Measurements from ENCODE around the gene ICAM3.
A peak's percentile ranks its signal among the peaks of the same experiment; 100 is the strongest.
"Not testable (repeated sequence)": the region's sequence is repeated elsewhere in the genome, so short reads cannot be mapped to it uniquely, and the experiment has no call there.

Gene ICAM3, protein sequence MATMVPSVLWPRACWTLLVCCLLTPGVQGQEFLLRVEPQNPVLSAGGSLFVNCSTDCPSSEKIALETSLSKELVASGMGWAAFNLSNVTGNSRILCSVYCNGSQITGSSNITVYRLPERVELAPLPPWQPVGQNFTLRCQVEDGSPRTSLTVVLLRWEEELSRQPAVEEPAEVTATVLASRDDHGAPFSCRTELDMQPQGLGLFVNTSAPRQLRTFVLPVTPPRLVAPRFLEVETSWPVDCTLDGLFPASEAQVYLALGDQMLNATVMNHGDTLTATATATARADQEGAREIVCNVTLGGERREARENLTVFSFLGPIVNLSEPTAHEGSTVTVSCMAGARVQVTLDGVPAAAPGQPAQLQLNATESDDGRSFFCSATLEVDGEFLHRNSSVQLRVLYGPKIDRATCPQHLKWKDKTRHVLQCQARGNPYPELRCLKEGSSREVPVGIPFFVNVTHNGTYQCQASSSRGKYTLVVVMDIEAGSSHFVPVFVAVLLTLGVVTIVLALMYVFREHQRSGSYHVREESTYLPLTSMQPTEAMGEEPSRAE

GRCh38 chr19:10339380-10339960 is at the start of gene ICAM3:
ICAM3 (minus strand) TSS chr19:10339624; CDS start chr19:10339614, 10 bp downstream.
- no peak for DNase-seq

- DNase-seq = peak; percentile 54
Observed at GRCh38 chr19:10388957-10389356, 49.5 kb upstream of the ICAM3 start.

GRCh38 chr19:10384580-10384979 is 45.2 kb upstream of the ICAM3 start:
- DNase-seq = no peak

- not testable (repeated sequence) for DNase-seq
Observed at GRCh38 chr19:10383223-10383499, 43.7 kb upstream of the ICAM3 start.

DNA sequence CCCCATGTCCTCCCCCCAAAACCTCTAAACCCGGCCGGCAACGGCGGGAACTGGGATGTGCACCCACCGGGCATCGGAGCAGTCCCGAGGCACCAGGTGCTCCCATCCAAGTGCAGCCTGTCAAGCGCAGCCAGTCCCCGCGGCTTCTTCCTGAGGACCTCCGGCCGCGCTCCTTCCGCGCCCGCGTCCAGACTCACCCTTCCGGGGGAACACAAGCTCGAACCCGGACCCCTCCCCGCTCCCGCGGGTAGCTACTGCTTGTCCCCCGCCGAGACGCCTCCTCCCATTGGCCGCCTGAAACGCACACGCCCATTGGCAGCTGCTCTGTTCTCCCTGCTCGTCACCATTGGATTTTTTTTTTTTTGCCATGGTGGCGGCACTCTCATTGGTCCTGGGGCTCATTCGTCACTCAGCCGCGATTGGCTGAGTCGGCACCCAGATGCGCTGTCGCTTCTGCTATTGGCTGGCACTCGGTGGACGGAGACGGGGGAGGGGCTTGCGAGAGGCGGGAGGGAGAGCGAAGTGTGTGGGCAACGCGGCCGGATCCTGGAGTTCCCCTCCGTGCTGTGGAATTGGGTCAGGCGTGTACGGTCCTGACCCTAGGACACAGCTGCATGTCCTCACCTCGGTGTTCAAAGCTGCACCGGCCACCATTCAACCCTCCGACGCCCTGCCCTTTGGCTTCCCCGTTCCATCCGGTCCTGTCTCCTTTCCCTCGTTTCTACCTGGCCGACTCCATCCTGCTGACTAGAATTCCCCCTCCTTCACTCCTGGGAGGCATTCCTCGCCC is 41.1 kb upstream of the ICAM3 start, which contains the start of gene TYK2:
TYK2 (minus strand) TSS at position 260 of the 790 bp plus-strand sequence. CDS start 2,166 bp downstream, outside the sequence.
- peak; percentile 93 for DNase-seq

DNA sequence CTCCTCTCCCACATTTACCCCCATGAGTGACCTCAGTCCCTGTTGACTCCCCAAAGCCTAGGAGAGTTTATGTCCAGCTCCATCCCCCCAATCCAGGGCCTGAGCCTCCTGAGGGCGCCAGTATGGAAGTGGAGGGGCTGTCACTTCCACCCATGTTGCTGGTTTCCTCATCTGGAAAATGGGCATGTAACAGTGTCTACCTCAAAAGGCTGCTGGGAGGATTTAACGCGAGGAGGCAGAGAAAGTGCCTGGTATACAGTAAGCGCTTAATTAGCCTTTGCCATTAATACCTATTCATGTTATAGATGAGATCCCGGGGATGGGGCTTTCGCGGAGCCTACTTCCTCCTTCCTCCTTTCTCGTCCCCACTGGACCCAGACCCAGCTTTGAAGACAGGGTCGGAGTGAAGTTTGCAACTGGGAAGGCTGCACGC is 40.5 kb upstream of the ICAM3 start:
- no peak for DNase-seq

- no peak for DNase-seq
Observed at GRCh38 chr19:10378124-10378523, 38.7 kb upstream of the ICAM3 start.

DNA sequence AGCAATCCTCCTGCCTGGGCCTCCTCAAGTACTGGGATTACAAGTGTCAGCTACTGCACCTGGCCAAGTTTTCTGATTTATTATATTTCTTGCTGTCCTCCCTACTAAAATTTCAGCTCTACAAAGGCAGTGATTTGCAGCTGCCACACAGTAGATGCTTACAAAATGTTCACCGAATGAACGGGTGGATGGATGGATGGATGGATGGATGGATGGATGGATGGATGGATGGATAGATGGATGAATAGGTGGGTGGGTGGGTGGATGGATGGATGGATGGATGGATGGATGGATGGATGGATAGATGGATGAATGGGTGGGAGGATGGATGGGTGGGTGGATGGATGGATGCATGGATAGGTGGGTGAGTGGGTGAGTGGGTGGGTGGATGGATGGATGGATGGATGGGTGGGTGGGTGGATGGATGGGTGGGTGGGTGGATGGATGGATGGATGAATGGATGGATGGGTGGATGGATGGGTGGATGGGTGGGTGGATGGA is 37.8 kb upstream of the ICAM3 start:
- not testable (repeated sequence) for DNase-seq

DNA sequence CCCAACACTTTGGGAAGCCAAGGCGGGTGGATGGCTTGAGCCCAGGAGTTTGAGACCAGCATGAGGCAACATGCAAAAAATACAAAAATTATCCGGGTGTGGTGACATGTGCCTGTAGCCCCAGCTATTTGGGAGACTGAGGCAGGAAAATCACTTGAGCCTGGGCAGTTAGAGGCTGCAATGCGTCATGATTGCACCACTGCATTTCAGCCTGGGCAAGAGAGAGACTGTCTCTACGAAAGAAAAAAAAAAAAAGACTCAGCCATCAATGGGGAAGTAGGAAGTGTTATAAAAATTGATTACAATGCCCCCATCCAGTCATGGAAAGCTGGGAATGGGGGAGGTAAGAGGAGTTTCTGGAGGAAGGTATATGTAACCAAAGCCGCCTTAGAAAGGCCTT is 35.5 kb upstream of the ICAM3 start:
- no peak for DNase-seq

GRCh38 chr19:10372690-10373089 is 33.3 kb upstream of the ICAM3 start:
- DNase-seq = no peak

DNA sequence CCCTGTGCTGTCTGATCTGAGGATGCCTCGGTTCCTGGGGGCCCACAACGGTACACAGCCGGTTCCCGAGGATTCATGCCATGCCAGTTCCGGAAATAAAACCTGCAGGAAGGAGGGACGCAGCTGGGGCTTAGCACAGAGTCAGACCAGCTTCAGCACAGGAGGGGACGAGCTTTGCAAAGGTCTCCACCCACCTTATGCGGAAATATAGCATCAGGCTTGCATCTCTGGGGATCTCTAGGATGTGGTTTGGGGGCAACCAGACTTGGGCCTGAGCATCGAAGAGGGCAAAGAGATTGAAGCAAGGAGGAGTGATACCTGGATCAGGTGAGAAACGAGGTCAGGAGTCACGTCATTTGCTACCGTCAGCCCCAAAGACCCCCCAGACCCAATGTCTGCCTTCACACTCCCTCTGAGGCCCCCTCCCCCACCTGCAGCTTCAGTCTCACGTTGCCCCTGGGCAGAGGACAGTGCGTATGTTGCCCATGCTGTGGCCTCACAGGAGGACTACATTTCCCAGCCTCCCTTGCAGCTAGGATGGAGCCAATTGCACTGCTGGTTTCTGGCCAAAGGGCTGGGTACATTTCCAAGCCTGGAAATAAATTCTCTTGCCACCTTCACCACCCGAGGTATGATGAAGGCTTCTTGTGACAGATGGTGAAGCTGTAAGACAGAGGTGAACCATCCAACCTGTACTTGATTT is 28.8 kb upstream of the ICAM3 start:
- no peak for DNase-seq

DNA sequence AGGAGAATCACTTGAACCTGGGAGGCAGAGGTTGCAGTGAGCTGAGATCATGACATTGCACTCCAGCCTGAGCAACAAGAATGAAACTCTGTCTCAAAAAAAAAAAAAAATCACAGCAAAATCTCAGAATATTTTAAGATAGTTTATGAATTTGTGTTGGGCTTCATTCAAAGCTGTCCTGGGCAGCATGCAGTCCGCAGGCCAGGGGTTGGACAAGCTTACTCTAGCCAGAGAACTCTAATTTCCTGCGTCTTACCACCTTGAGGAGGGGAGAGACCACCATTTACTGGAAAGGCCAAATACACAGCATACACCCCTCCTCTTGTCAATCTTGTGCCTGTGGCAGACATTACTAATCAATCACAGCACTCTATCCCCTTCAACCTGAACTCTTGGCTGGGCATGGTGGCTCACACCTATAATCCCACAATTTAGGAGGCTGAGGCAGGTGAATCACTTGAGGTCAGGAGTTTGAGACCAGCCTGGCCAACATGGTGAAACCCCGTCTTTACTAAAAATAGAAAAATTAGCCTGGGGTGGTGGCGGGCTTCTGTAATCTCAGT is 27.6 kb upstream of the ICAM3 start:
- not testable (repeated sequence) for DNase-seq

GRCh38 chr19:10365518-10365917 is 26.1 kb upstream of the ICAM3 start:
- no peak for DNase-seq

DNA sequence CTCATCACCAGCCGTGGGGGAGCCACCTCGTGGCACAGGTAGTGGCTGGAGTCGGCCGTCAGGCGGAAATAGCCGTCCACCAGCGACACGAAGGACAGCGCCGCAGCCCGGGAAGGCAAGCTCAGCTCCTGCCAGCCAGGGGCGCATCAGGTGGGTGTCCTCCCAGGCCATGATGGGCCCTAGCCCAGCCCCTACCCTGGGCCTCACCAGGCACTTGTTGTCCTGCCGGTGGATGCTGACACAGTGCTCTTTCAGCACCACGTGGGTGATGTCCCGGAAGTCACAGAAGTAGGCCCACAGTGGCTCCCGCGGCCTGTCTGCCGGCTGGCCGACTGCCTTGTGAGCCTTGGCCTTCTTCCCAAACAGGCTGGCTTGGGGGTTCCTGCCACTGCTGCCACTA is 25.2 kb upstream of the ICAM3 start:
- DNase-seq = no peak

- DNase-seq = no peak
Observed at GRCh38 chr19:10363789-10364281, 24.4 kb upstream of the ICAM3 start.

DNA sequence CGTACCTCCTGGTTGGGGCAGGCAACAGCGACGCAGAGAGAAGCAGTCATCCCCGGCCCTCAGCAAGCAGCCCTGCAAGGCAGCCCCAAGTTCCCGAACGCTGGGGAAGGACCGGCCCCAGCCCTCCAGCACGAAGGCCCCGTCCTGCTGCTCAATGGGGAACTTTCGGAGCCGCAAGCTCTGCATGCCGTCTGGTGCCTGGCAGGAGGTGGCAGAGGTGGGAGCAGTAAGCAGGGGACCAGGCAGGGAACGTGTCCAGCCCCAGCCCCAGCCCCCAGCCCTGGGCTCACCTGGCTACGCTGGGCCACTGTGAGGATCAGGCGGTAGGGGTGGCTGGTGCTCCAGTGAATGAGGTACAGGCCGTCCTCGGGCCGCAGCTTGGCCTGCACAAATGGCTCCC is 22.8 kb upstream of the ICAM3 start:
- DNase-seq = no peak

GRCh38 chr19:10361569-10362011 is 22.2 kb upstream of the ICAM3 start:
- no peak for DNase-seq

- no peak for DNase-seq
Observed at GRCh38 chr19:10356431-10356830, 17.0 kb upstream of the ICAM3 start.

GRCh38 chr19:10353793-10354391 is 14.5 kb upstream of the ICAM3 start:
- no peak for DNase-seq

GRCh38 chr19:10352764-10353671 is 13.6 kb upstream of the ICAM3 start:
- DNase-seq = no peak

Data from GOT3 (cell line).